Cerebellar nuclear complex (tissue), 1 donor: ENCODE data around the gene TH.

Experiments used
- DNase-seq, 2 experiments: peaks; one replicate each; lab custom pipeline; 2025; lab: John Stamatoyannopoulos, UW

Gene TH

GRCh38 chr11:2171591-2172003, at the start of gene TH:
TH (minus strand) TSS chr11:2171815; CDS start chr11:2171786, 29 bp downstream.
- no peak for DNase-seq

DNA sequence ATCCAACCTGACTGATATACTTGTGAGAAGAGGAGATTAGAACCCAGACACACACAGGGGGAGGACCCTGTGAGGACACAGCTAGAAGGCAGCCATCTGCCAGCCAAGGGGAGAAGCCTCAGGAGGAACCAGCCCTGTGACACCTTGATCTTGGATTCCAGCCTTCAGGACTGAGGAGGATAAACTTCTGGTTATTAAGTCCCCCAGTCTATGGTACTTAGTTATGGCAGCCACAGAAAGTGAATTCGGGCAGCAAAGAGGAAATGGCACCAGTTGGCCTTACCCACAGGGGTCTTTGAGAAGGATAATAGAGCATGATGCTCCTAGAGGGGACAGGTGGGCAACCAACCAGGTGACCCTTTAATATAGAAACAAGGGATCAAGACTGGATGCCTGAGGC, 49.4 kb upstream of the TH start:
- no peak for DNase-seq

- DNase-seq, result no peak
Observed at GRCh38 chr11:2220173-2220771, 48.7 kb upstream of the TH start.

- no peak for DNase-seq
Observed at GRCh38 chr11:2219318-2220017, 47.9 kb upstream of the TH start.

DNA sequence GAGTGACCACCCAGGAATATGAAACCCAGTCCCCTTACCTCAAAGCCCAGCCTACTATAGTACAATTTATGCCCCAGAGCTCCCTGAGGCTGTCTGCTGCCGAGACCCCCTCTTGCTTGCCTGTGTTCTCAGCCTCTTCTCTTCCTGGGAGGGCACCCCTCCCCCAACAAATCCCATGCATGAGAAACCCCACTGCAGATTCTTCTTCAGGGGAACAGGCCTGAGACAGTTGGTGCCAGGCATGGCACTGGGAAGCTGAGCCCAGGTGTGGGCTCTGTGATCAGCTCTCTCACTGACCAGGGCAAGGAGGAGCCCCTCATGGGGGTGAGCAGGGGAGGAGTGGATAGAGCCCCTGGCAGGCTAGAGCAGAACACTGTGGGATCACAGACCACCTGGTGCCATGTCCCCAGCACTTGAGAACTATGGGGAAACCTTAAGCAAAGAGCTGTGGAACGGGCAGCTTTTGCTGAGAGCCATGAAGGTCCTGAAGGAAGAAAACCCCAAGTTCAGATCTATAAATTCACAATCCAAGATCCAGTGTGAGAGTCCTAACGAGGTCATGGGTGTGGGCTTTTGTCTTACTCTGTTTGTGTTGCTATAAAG, 46.5 kb upstream of the TH start:
- no peak for DNase-seq

DNA sequence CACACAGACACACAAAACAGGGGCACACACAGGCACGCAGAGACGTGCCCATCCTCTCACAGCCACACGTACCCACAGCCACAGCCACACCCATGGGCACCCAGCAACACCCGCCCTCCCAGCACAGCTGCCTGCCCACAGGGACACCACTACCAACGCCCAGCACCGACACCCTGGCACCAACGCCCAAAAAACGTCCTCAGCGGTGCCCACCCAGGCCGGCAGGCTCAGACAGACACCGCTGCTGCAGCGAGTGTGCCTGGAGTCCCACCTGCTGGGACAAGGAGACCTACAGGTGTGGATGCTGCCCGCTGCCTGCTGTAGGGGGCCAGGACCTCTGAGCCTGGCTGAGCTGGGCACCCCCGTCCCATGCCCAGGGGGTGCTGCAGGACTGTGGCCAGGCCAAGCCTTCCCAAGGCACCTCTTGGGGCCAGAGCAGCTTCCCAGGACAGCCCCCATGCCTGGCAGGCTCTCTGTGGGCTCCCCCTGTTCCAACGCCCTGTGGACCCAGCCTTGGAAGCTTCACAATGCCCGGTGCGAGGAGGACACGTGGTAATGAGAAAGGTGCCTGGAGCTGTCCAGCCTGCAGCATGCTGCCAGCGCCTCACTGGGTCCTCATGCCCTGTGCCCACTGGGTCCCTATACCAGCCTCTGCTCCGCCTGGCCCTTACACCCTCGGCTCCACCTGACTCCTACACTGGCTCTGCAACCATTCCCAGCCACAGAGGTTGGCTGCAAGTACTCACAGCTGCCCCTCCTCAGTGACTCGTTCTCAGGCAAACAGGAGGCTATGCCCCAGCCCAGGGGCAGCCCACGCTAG, 45.8 kb upstream of the TH start:
- no peak for DNase-seq

DNA sequence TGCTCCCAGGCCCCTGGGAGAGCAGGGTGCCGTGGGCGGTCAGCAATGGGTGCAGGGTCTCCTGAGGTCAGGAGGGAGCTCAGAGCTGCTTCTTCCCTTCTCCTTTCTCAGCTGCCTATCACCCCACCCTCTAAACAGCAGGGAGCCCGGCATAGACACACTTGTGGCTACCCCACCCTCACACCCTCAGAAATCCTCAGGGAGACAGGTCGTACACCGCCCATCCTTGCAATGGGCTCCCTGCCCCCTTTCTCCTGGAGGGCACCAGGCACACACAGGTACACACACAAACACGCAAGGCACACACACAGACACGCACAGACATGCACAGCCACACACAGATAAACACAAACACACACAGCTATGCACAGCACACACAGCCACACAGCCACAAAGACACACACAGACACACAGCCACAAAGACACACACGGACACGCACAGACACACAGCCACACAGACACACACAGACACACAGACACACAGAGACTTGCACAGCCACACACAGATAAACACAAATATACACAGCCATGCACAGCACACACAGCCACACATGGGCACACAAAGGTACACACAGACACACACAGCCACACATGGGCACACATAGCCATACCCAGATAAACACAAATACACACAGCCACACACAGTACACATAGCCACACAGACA, 44.9 kb upstream of the TH start:
- no peak for DNase-seq

DNA sequence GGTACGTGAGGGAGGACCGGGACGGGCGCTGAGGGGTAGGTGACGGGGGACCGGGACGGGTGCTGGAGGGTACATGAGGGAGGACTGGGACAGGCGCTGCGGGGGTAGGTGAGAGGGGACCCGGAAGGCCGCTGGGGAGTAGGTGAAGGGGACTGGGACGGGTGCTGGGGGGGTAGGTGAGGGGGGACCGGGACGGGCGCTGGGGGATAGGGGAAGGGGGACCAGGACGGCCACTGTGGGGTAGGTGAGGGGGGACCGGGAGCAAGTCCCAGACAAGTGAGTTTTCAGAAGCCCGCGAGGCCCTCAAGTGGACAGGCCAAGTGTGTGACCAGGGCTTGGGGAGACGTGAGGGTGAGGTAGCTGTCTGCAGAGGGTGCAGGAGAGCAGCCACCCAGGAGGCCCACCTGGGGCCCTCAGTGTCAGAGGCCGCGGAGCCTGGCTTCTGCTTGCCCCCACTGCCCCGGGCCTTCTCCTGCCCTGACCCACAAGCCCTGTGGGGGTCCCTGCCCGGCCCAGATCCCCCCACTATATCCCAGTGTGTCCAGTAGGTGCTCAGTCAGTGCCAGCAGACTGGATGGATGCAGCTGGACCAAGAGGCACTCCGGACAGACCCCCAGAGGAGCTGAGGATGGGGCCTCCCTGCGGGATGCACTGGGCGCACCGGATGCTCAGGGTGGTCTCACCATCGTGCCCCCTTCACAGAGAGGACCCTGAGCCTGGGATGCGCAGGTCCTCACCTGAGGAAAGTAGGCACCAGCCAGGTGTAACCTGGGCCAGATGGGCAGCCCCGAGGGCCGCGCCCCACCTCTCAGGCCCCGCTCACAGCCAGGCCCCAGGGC, 44.2 kb upstream of the TH start:
- DNase-seq, result no peak

DNA sequence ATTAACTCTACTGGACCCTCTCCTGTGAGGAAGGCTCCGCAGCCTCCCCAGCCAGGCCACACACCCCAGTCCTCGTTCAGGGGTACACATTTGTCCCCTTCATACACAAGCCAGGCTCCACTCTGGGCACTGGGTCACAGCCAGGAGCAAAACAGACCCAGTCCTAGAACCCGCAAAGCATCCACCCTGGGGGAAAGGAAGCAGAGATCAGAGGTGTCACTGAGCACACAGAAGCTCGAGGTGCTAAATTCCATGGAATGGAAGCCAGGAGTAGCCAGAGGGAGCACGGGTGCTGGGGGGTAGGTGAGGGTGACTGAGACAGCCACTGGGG, 43.6 kb upstream of the TH start:
- no peak for DNase-seq

GRCh38 chr11:2214527-2215229, 43.1 kb upstream of the TH start:
- no peak for DNase-seq

- DNase-seq, result no peak
Observed at GRCh38 chr11:2213890-2214526, 42.4 kb upstream of the TH start.

GRCh38 chr11:2213384-2213842, 41.8 kb upstream of the TH start:
- no peak for DNase-seq

GRCh38 chr11:2212411-2213251, 41.0 kb upstream of the TH start:
- DNase-seq, result no peak

DNA sequence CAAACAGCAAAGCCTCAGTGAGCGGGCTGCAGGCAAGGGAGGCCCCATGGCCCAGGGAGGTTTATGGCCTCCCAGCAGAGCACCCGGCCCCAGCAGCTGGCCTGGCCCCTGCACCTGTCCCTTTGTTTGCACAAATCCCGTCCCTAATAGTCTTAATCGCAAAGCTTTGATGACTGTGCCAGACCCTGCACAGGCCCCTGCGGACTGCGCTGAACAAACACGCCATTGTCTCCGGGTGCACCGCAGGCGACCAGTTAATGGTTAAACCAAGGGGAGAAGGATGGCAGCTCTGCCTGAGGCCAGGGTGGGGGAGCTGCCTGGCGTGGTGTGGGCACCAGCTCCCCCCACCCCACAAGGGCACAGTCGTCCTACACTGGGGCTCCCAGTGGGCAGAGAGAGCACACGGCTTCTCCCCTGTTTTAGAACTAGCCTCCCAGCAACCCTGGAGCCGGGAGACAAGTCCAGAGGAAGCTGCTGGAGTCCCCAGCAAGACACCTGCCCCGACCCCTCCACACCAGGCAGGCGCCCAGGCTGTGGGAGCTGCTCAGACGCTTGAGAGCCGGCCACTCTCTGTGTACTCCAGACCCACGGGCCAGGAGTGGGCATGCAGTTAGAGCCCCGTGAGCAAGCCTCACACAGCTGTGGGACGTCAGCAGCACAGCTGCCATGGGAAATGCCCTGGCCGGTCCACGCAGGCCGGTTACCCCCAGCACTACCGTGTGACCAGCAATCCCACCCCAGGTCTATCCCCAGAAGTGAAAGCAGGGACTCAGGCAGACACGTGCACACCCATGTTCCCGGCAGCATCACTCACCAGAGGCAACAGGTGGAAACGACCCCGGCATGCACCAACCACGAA, 39.7 kb upstream of the TH start:
- no peak for DNase-seq

- no peak for DNase-seq
Observed at GRCh38 chr11:2210366-2211112, 38.9 kb upstream of the TH start.

DNA sequence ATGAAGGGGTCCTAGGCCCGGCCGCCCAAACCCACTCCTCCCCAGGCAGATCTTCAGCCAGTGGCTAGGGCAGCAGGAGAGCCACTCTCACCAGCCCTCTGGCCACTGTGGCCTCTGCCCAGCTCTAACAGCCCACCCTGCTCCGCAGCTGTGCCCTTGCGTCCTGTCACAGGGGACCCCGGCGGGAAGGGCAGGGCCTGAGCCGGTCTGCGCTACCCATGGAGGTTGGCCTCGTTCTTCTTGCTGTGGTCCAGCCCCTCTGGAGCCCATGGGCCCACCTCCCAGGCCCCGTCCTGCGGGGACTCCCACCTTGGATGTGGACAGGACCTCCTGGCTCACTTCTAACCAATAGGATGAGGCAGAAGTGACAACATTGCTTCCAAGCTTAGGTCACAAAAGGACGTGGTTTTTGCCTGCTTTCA, 38.3 kb upstream of the TH start:
- no peak for DNase-seq

DNA sequence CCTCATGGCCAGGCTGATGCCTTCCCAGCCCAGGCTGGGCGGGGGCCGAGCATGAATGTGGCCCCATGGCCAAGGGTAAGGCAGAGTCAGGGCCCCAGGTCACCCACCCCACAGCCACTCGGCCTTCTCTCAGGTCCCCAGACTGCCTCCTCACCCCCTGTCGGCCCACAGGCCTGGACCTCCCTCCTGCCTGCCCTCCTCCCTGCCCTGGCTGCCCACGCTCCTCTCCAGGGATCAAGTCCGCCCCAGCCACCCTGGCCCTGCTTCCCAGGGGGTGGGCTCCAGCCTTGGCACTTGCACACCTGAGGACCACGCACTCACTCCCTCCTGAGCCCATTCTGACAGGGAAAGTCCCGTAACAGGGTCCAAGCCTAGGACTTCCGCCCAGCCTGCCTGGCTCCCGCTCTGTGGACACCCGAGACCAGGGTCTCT, 37.8 kb upstream of the TH start:
- DNase-seq, result no peak
